Endothelial cell of umbilical vein (primary cell): Measurements from ENCODE around the gene TSPAN9. TPM values are rescaled to one million over a fixed set of nuclear protein-coding genes. Genes with fewer than 3 reads are reported as not detected.

Experiments used
- BruUV-seq: library from RNA; stranded (reverse); fragments of 400-500 nt; replicated peaks from 2 replicates; lab custom pipeline; 2021; lab: Mats Ljungman, UMichigan
- CTCF ChIA-PET: fragments of 300-600, 350-600 bp; sonication (Branson Sonifier 250); formaldehyde crosslinking; loops from one replicate; lab custom pipeline; 2021; ENCODE audit warnings: antibody characterized with exemption, inconsistent platforms; lab: Charles Lee
- POLR2A ChIA-PET: fragments of 300-600, 350-600 bp; sonication (Branson Sonifier 250); formaldehyde crosslinking; loops from one replicate; lab custom pipeline; 2021; ENCODE audit warnings: antibody characterized with exemption, inconsistent platforms; lab: Charles Lee
- DNase-seq: peaks from one replicate; pipeline ENCODE4 v3.0.0-alpha.2; 2011; ENCODE audit warnings: low read depth, low spot score
- FAIRE-seq: peaks from 2 replicates; lab custom pipeline; 2011; peaks lifted over from hg19 to GRCh38; lab: Jason Lieb, UNC
- H2AFZ ChIP-seq: 2 replicates; pipeline ENCODE4 v1.6.0; 2012; ENCODE audit warnings: low read depth, low read length, control low read depth, inconsistent platforms
- H3K27ac ChIP-seq: 2 replicates; pipeline ENCODE4 v1.5.1; 2011; ENCODE audit warnings: low read depth, mild to moderate bottlenecking, control low read depth, low read length, moderate library complexity; ENCODE audit not compliant: insufficient read depth
- H3K27me3 ChIP-seq, 2 experiments: 2 replicates each; pipeline versions ENCODE4 v1.6.0 to v1.6.1; 2011; ENCODE audit warnings: low read length in 2 of 2, mixed read lengths in 1 of 2; ENCODE audit not compliant: control insufficient read depth in 2 of 2, insufficient read depth in 2 of 2
- H3K36me3 ChIP-seq, 2 experiments: 2 replicates in 1 of 2; 3 replicates in 1 of 2; pipeline ENCODE4 v1.5.1; 2011; ENCODE audit warnings: low read length in 2 of 2, mild to moderate bottlenecking in 1 of 2, moderate library complexity in 1 of 2; ENCODE audit not compliant: control insufficient read depth in 2 of 2, insufficient read depth in 2 of 2; ENCODE audit errors: extremely low read depth in 1 of 2
- H3K4me1 ChIP-seq: 3 replicates; pipeline ENCODE4 v1.5.1; 2011; ENCODE audit warnings: mild to moderate bottlenecking, low read length; ENCODE audit not compliant: control insufficient read depth, insufficient read depth; ENCODE audit errors: extremely low read depth
- H3K4me2 ChIP-seq: 2 replicates; pipeline ENCODE4 v1.6.1; 2011; ENCODE audit warnings: low read length, control low read depth, mixed read lengths; ENCODE audit not compliant: insufficient read depth
- H3K4me3 ChIP-seq, 3 experiments: fragments of 200-600 bp in 1 of 3; sonication (generic), shearing (Covaris generic) in 1 of 3; replicated peaks in 1 of 3; 2 replicates each; pipeline ENCODE4 v1.5.1; 2011 to 2016; ENCODE audit warnings: control low read depth in 3 of 3, low read length in 3 of 3, mild to moderate bottlenecking in 2 of 3, inconsistent platforms in 1 of 3, low read depth in 1 of 3, moderate library complexity in 1 of 3; ENCODE audit not compliant: insufficient read depth in 1 of 3
- H3K79me2 ChIP-seq: 2 replicates; pipeline ENCODE4 v1.6.0; 2012; ENCODE audit warnings: low read length, inconsistent platforms; ENCODE audit not compliant: control insufficient read depth, insufficient read depth
- H3K9ac ChIP-seq: replicated peaks from 2 replicates; pipeline ENCODE3; 2011; ENCODE audit warnings: low read length, control low read depth; ENCODE audit not compliant: insufficient read depth; ENCODE audit errors: extremely low read depth
- H3K9me1 ChIP-seq: replicated peaks from 3 replicates; pipeline ENCODE4 v1.6.0; 2011; ENCODE audit warnings: mild to moderate bottlenecking, low read length; ENCODE audit not compliant: control insufficient read depth, insufficient read depth; ENCODE audit errors: extremely low read depth
- H3K9me3 ChIP-seq: replicated peaks from 2 replicates; pipeline ENCODE4 v1.5.1; 2012; ENCODE audit warnings: low read length, inconsistent platforms; ENCODE audit not compliant: control insufficient read depth, insufficient read depth
- H4K20me1 ChIP-seq: replicated peaks from 2 replicates; pipeline ENCODE3; 2011; ENCODE audit warnings: mild to moderate bottlenecking, low read length; ENCODE audit not compliant: control insufficient read depth, insufficient read depth; ENCODE audit errors: extremely low read depth
- EZH2 ChIP-seq: IDR thresholded peaks from 2 replicates; pipeline ENCODE4 v1.6.1; 2012; ENCODE audit warnings: borderline replicate concordance, low read depth, mild to moderate bottlenecking, moderate library complexity, low read length, inconsistent platforms; ENCODE audit not compliant: severe bottlenecking
- FOS ChIP-seq: IDR thresholded peaks from 2 replicates; pipeline ENCODE4 v1.6.1; 2011; ENCODE audit warnings: mild to moderate bottlenecking, low read length, moderate library complexity, borderline replicate concordance; ENCODE audit not compliant: insufficient read depth
- GATA2 ChIP-seq: IDR thresholded peaks from 2 replicates; pipeline ENCODE4 v1.7.0; 2011; ENCODE audit warnings: low read depth, mild to moderate bottlenecking, moderate library complexity, mixed read lengths, low read length; ENCODE audit not compliant: insufficient read length, insufficient read depth
- JUN ChIP-seq: IDR thresholded peaks from 2 replicates; pipeline ENCODE4 v1.6.1; 2011; ENCODE audit warnings: borderline replicate concordance, low read depth; ENCODE audit not compliant: insufficient read length, insufficient read depth
- MYC ChIP-seq: IDR thresholded peaks from one replicate; pipeline ENCODE4 v1.6.1; 2011; ENCODE audit warnings: mild to moderate bottlenecking, low read depth, low read length
- POLR2A ChIP-seq: IDR thresholded peaks from 2 replicates; pipeline ENCODE4 v1.6.1; 2012; ENCODE audit warnings: low read depth, mild to moderate bottlenecking, control low read depth, low read length
- POLR2AphosphoS5 ChIP-seq: IDR thresholded peaks from 2 replicates; pipeline ENCODE4 v1.6.1; 2012; ENCODE audit warnings: low read depth, mild to moderate bottlenecking, control low read depth, low read length, moderate library complexity; ENCODE audit not compliant: insufficient read depth
- dilution Hi-C: fragments of 300-500 bp; cut with MboI; formaldehyde crosslinking; loops from one replicate; pipeline ENCODE4 v1.15.0; 2019; ENCODE audit warnings: low sequenced_read_pairs; ENCODE audit not compliant: extremely low pct_ligation_motif_present
- intact Hi-C: fragments of 100-400 bp; cut with micrococcal nuclease; formaldehyde crosslinking; loops from one replicate; pipeline ENCODE4 v1.10.0; 2022
- polyA plus RNA-seq, 4 experiments: library from polyadenylated mRNA; depleted of rRNA in 3 of 4; stranded (reverse) in 3 of 4; unstranded in 1 of 4; fragments of >200 nt; gene quantifications; 2 replicates each; pipeline versions ENCODE4 v1.2.1 to v1.2.3, GENCODE V29; 2011 to 2012; ENCODE audit warnings: missing spikeins in 1 of 4
- total RNA-seq: library from RNA; stranded (reverse); gene quantifications from 2 replicates; pipeline ENCODE4 v1.2.3, GENCODE V29; 2021
- TF ChIP-seq, protein P1 (sequence below): IDR thresholded peaks from 2 replicates; pipeline ENCODE4 v1.6.1; 2011; ENCODE audit not compliant: insufficient read depth, insufficient read length
- TF ChIP-seq, protein P2 (sequence below), 2 donors: IDR thresholded peaks; 1 replicate in 1 of 2; 2 replicates in 1 of 2; pipeline ENCODE4 v1.5.1; 2011; ENCODE audit warnings: low read length in 2 of 2, mild to moderate bottlenecking in 2 of 2, moderate library complexity in 2 of 2, control low read depth in 1 of 2, inconsistent platforms in 1 of 2, low read depth in 1 of 2; ENCODE audit not compliant: insufficient read depth in 1 of 2; ENCODE audit errors: extremely low read depth in 1 of 2

Gene TSPAN9
- total and polyA plus RNA-seq, 2 donors (not counting 3 experiments of a cell fraction or from before 2014, with no cell fraction given): 43.3 to 66.8 TPM

DNA sequence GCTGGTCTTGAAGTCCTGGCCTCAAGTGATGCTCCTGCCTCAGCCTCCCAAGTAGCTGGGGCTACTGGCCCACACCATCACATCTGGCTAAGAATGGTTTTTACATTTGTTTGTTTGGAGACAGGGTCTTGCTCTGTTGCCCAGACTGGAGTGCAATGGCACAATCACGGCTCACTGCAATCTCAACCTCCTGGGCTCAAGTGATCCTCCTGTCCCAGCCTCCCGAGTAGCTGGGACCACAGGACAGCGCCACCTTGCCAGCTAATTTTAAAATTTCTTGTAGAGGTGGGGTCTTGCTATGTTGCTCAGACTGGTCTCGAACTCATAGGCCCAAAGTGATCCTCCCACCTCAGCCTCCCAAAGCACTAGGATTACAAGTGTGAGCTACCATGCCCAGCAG, 28.6 kb upstream of the TSPAN9 start:
- Histone ChIP-seq H2AFZ (no peak overlapping the region), H3K4me1 (no peaks in the 10 kb centered on the region), H3K79me2 (no peaks in the 10 kb centered on the region), H3K9me3 (no peaks in the 10 kb centered on the region), H3K4me3 (no peak overlapping the region), H3K9ac (no peak overlapping the region), H3K27me3 (no peaks in the 10 kb centered on the region), H4K20me1 (no peaks in the 10 kb centered on the region), H3K9me1 (no peaks in the 10 kb centered on the region), H3K36me3 (no peaks in the 10 kb centered on the region), H3K27ac (no peak overlapping the region), H3K4me2 (no peak overlapping the region)
- dilution Hi-C loops: no loop called here
- intact Hi-C loops: no loop called here
- FAIRE-seq: no peak
- CTCF ChIA-PET: no interaction called here
- POLR2A ChIA-PET: interaction anchor here (0.6 kb wide), 1 partner anchor 161 kb away, joined by 3 read pairs; no protein-coding TSS in a partner anchor
- DNase-seq: no peak
- BruUV-seq: no TSS peak
- TF ChIP-seq FOS: no peak
- no peak for TF ChIP-seq JUN
- TF ChIP-seq MYC: no peak
- no peak for TF ChIP-seq POLR2A
- TF ChIP-seq, protein P1, sequence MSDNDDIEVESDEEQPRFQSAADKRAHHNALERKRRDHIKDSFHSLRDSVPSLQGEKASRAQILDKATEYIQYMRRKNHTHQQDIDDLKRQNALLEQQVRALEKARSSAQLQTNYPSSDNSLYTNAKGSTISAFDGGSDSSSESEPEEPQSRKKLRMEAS: no peak
- TF ChIP-seq, protein P2, sequence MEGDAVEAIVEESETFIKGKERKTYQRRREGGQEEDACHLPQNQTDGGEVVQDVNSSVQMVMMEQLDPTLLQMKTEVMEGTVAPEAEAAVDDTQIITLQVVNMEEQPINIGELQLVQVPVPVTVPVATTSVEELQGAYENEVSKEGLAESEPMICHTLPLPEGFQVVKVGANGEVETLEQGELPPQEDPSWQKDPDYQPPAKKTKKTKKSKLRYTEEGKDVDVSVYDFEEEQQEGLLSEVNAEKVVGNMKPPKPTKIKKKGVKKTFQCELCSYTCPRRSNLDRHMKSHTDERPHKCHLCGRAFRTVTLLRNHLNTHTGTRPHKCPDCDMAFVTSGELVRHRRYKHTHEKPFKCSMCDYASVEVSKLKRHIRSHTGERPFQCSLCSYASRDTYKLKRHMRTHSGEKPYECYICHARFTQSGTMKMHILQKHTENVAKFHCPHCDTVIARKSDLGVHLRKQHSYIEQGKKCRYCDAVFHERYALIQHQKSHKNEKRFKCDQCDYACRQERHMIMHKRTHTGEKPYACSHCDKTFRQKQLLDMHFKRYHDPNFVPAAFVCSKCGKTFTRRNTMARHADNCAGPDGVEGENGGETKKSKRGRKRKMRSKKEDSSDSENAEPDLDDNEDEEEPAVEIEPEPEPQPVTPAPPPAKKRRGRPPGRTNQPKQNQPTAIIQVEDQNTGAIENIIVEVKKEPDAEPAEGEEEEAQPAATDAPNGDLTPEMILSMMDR (IDR thresholded peaks at IDR 0.05; ENCODE audit: extremely low read depth in 1 of 2, insufficient read depth in 1 of 2, low read depth in 1 of 2, low read length in 2 of 2): no peak
- no peak for TF ChIP-seq POLR2AphosphoS5
- no peak for TF ChIP-seq GATA2
- TF ChIP-seq EZH2: no peak
